ENCODE results near the gene STPG3. TPM values are rescaled to one million over a fixed set of nuclear protein-coding genes. Genes with fewer than 3 reads are reported as not detected.

Gene STPG3
- total and polyA plus RNA-seq, 2 of the 8 experiments (the other 6 are each of a cell fraction or from before 2014, with no cell fraction given), result not detected

DNA sequence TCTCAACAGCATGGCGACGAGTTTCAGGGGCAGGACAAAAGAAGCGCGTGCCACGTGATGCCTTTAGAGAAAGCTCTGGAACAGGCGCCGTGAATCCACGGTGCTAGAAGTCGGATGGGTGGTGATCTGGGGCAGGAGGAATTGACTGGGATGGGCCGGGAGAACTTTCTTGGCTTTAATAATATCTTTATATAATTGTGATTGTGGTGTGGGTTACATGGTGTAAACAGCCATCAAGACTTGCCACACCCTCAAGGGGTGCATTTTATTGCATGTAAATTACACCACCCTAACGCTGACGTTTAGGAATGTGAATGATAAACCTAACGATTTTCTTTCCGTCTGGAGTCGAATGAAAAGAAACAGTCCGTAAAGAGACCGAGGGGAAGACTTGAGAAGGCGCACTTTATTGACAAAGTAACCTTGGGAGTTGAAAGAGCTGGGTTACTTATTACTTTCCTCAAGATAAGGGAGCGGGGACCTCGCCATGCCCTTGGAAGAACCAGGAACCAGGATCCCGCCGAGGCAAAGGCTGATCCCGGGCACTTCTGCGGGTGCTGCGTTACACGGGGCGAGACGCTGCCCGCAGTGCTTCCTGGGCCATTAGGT lies 42.5 kb downstream of the STPG3 start (continued):
- TF ChIP-seq, protein P1, sequence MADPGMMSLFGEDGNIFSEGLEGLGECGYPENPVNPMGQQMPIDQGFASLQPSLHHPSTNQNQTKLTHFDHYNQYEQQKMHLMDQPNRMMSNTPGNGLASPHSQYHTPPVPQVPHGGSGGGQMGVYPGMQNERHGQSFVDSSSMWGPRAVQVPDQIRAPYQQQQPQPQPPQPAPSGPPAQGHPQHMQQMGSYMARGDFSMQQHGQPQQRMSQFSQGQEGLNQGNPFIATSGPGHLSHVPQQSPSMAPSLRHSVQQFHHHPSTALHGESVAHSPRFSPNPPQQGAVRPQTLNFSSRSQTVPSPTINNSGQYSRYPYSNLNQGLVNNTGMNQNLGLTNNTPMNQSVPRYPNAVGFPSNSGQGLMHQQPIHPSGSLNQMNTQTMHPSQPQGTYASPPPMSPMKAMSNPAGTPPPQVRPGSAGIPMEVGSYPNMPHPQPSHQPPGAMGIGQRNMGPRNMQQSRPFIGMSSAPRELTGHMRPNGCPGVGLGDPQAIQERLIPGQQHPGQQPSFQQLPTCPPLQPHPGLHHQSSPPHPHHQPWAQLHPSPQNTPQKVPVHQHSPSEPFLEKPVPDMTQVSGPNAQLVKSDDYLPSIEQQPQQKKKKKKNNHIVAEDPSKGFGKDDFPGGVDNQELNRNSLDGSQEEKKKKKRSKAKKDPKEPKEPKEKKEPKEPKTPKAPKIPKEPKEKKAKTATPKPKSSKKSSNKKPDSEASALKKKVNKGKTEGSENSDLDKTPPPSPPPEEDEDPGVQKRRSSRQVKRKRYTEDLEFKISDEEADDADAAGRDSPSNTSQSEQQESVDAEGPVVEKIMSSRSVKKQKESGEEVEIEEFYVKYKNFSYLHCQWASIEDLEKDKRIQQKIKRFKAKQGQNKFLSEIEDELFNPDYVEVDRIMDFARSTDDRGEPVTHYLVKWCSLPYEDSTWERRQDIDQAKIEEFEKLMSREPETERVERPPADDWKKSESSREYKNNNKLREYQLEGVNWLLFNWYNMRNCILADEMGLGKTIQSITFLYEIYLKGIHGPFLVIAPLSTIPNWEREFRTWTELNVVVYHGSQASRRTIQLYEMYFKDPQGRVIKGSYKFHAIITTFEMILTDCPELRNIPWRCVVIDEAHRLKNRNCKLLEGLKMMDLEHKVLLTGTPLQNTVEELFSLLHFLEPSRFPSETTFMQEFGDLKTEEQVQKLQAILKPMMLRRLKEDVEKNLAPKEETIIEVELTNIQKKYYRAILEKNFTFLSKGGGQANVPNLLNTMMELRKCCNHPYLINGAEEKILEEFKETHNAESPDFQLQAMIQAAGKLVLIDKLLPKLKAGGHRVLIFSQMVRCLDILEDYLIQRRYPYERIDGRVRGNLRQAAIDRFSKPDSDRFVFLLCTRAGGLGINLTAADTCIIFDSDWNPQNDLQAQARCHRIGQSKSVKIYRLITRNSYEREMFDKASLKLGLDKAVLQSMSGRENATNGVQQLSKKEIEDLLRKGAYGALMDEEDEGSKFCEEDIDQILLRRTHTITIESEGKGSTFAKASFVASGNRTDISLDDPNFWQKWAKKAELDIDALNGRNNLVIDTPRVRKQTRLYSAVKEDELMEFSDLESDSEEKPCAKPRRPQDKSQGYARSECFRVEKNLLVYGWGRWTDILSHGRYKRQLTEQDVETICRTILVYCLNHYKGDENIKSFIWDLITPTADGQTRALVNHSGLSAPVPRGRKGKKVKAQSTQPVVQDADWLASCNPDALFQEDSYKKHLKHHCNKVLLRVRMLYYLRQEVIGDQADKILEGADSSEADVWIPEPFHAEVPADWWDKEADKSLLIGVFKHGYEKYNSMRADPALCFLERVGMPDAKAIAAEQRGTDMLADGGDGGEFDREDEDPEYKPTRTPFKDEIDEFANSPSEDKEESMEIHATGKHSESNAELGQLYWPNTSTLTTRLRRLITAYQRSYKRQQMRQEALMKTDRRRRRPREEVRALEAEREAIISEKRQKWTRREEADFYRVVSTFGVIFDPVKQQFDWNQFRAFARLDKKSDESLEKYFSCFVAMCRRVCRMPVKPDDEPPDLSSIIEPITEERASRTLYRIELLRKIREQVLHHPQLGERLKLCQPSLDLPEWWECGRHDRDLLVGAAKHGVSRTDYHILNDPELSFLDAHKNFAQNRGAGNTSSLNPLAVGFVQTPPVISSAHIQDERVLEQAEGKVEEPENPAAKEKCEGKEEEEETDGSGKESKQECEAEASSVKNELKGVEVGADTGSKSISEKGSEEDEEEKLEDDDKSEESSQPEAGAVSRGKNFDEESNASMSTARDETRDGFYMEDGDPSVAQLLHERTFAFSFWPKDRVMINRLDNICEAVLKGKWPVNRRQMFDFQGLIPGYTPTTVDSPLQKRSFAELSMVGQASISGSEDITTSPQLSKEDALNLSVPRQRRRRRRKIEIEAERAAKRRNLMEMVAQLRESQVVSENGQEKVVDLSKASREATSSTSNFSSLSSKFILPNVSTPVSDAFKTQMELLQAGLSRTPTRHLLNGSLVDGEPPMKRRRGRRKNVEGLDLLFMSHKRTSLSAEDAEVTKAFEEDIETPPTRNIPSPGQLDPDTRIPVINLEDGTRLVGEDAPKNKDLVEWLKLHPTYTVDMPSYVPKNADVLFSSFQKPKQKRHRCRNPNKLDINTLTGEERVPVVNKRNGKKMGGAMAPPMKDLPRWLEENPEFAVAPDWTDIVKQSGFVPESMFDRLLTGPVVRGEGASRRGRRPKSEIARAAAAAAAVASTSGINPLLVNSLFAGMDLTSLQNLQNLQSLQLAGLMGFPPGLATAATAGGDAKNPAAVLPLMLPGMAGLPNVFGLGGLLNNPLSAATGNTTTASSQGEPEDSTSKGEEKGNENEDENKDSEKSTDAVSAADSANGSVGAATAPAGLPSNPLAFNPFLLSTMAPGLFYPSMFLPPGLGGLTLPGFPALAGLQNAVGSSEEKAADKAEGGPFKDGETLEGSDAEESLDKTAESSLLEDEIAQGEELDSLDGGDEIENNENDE (IDR thresholded peaks at IDR 0.05; ENCODE audit: insufficient replicate concordance, low read length), result no peak
- TF ChIP-seq SUZ12 (IDR thresholded peaks at IDR 0.05; ENCODE audit: low read length), result no peak
- TF ChIP-seq, protein P2, sequence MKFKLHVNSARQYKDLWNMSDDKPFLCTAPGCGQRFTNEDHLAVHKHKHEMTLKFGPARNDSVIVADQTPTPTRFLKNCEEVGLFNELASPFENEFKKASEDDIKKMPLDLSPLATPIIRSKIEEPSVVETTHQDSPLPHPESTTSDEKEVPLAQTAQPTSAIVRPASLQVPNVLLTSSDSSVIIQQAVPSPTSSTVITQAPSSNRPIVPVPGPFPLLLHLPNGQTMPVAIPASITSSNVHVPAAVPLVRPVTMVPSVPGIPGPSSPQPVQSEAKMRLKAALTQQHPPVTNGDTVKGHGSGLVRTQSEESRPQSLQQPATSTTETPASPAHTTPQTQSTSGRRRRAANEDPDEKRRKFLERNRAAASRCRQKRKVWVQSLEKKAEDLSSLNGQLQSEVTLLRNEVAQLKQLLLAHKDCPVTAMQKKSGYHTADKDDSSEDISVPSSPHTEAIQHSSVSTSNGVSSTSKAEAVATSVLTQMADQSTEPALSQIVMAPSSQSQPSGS (IDR thresholded peaks at IDR 0.05; ENCODE audit: low read length), result no peak
- no peak for TF ChIP-seq GABPA (IDR thresholded peaks at IDR 0.05; ENCODE audit: borderline replicate concordance, insufficient read depth, low read length)
- TF ChIP-seq CREB1 (IDR thresholded peaks at IDR 0.05), result no peak
- no peak for TF ChIP-seq SP4 (IDR thresholded peaks at IDR 0.05; ENCODE audit: low read length)
- TF ChIP-seq, protein P3, sequence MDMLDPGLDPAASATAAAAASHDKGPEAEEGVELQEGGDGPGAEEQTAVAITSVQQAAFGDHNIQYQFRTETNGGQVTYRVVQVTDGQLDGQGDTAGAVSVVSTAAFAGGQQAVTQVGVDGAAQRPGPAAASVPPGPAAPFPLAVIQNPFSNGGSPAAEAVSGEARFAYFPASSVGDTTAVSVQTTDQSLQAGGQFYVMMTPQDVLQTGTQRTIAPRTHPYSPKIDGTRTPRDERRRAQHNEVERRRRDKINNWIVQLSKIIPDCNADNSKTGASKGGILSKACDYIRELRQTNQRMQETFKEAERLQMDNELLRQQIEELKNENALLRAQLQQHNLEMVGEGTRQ (IDR thresholded peaks at IDR 0.05; ENCODE audit: low read length), result no peak
- TF ChIP-seq TEAD4 (IDR thresholded peaks at IDR 0.05; ENCODE audit: low read depth, low read length), result no peak
- TF ChIP-seq YY1 (IDR thresholded peaks at IDR 0.05; ENCODE audit: low read depth, low read length), result no peak

All from H1 (cell line).